ENCODE data around the gene PRPF8. TPM values are rescaled to one million over a fixed set of nuclear protein-coding genes. Genes with fewer than 3 reads are reported as not detected.

PRPF8 gene
- polyA plus RNA-seq, 2 donors = 74.5 to 82.1 TPM

DNA sequence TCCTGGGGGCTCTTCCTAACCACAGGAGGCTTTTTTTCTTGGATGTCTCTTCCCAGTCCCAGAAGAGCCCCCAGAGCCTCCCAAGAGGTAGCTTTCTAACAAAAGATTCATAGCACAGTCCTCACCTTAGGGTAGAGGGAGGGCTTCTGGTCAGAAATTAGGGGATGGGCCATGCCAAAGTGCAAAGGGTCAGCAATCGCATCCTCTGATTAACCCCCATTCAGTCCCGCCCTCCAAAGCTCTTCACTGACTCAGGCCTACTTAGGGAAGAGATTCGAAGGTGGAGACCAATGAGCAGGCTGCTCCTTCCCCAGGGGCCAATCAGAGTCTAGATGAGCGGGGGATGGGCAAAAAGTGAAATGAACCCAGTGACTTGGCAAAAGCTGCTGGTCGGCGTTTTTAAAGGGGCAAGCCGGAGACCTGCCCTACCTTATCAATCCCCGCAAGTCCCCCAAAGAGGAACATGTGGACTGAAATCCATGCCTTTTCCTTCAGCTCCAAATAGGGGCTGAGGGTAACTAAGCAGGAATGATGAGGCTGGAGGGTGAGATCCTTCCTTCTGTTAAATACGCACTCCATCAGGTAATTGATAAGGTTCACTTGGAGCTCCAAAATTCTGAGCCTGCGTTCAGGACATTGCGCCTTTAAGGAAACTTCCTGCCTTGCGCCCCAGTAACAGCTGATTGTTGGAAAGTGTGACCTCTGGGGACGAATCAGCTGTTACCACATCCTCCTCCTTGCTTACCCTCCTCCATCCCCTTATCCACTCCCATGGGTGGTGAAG is 32.4 kb upstream of the PRPF8 start:
- Histone ChIP-seq H3K27ac (ENCODE audit: low read depth in 2 of 2, low read length in 1 of 2) (peak overlapping the region; percentile 96 to 100), H3K36me3 (ENCODE audit: control insufficient read depth in 2 of 2, insufficient read depth in 2 of 2, low read length in 1 of 2) (peaks cover 6 to 10% of the 10 kb centered on the region in 2 donors)
- 1% methylated on average over 13 of the region's 13 CpGs for WGBS, 2 donors

DNA sequence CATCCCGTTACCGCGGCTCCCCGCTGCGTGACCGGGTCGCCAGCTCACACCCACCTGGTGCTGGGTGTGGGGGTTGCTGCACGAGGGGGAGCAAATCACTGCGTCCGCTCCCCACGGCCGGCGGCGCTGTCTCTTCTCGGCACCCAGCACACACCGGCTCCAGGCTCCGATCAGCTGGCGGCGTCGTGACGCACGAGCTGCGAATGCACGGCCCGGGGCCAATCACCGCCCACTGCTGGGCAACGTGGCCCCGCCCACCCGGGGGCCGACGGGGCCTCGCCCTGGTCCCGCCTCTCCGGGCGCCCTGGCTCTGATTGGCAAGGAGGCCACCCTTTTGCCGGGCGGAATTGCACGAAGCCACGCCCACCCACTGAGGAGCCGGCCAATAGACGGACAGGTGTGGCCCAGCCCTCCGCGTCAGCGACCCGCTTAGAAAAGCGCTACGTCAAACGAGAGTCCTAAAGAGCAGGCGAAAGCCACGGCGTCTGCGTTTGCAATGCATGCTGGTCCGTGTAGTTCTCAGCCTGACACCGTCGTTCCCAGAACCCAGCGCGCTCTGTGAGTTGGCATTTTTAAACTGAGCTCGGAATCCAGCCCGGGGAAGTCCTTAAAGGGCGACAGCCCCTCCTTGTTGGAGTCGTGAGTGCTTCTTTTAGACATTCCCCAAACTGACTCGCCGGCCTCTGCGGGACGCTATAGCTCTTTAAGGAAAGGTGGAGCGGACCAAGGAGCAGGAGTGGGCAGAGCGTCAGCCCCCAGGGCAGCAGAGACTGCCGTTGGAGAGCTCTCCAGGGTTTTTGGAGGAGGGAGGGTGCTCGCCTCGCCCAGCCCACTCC is 31.6 kb upstream of the PRPF8 start:
- Histone ChIP-seq H3K4me3 (ENCODE audit: low read depth in 1 of 2, low read length in 2 of 2) (peak overlapping the region; percentile 71 to 84), H3K4me1 (ENCODE audit: control insufficient read depth in 2 of 2, insufficient read depth in 2 of 2, low read length in 1 of 2) (peaks cover 3 to 5% of the 10 kb centered on the region in 2 donors), H3K9me3 (ENCODE audit: control insufficient read depth in 2 of 2, insufficient read depth in 1 of 2, low read depth in 1 of 2, low read length in 1 of 2) (no peaks in the 10 kb centered on the region), H3K27me3 (ENCODE audit: control insufficient read depth in 1 of 2, insufficient read depth in 2 of 2, low read length in 2 of 2) (no peaks in the 10 kb centered on the region), H3K27ac (ENCODE audit: low read depth in 2 of 2, low read length in 1 of 2) (peak overlapping the region; percentile 97 to 100), H3K36me3 (ENCODE audit: control insufficient read depth in 2 of 2, insufficient read depth in 2 of 2, low read length in 1 of 2) (peaks cover 6 to 10% of the 10 kb centered on the region in 2 donors)
- WGBS, 2 donors = 0 to 1% methylated on average over 68 to 70 of the region's 70 CpGs

More for the DNA sequence above, 32.4 kb upstream of the PRPF8 start:
- Histone ChIP-seq H3K4me3 (ENCODE audit: low read depth in 1 of 2, low read length in 2 of 2) (peak overlapping the region; percentile 58 to 65), H3K27me3 (ENCODE audit: control insufficient read depth in 1 of 2, insufficient read depth in 2 of 2, low read length in 2 of 2) (no peaks in the 10 kb centered on the region), H3K4me1 (ENCODE audit: control insufficient read depth in 2 of 2, insufficient read depth in 2 of 2, low read length in 1 of 2) (peaks cover 3 to 5% of the 10 kb centered on the region in 2 donors), H3K9me3 (ENCODE audit: control insufficient read depth in 2 of 2, insufficient read depth in 1 of 2, low read depth in 1 of 2, low read length in 1 of 2) (no peaks in the 10 kb centered on the region)

DNA sequence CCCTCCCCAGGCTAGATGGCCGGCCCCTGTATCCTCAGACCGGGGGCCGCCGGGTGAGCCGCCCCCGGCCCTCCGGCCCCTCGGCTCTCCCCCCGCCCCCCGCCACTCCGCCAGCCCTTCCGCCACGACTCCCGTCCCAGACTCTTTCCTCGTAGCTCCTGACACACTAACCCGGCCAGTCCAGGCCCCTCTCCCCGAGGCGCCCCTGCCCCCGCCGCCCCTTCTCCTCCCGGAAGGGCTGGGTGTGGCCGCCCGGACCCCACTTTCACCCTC is 31.1 kb upstream of the PRPF8 start:
- H3K27me3 ChIP-seq (ENCODE audit: control insufficient read depth in 1 of 2, insufficient read depth in 2 of 2, low read length in 2 of 2) = no peaks in the 10 kb centered on the region
- peak overlapping the region; percentile 71 to 84 for H3K4me3 ChIP-seq (ENCODE audit: low read depth in 1 of 2, low read length in 2 of 2)
- H3K27ac ChIP-seq (ENCODE audit: low read depth in 2 of 2, low read length in 1 of 2) = peak overlapping the region; percentile 94 to 97
- H3K9me3 ChIP-seq (ENCODE audit: control insufficient read depth in 2 of 2, insufficient read depth in 1 of 2, low read depth in 1 of 2, low read length in 1 of 2) = no peaks in the 10 kb centered on the region
- peaks cover 6 to 10% of the 10 kb centered on the region in 2 donors for H3K36me3 ChIP-seq (ENCODE audit: control insufficient read depth in 2 of 2, insufficient read depth in 2 of 2, low read length in 1 of 2)
- peaks cover 3 to 5% of the 10 kb centered on the region in 2 donors for H3K4me1 ChIP-seq (ENCODE audit: control insufficient read depth in 2 of 2, insufficient read depth in 2 of 2, low read length in 1 of 2)
- WGBS, 2 donors = 0 to 1% methylated on average over 17 to 22 of the region's 23 CpGs

DNA sequence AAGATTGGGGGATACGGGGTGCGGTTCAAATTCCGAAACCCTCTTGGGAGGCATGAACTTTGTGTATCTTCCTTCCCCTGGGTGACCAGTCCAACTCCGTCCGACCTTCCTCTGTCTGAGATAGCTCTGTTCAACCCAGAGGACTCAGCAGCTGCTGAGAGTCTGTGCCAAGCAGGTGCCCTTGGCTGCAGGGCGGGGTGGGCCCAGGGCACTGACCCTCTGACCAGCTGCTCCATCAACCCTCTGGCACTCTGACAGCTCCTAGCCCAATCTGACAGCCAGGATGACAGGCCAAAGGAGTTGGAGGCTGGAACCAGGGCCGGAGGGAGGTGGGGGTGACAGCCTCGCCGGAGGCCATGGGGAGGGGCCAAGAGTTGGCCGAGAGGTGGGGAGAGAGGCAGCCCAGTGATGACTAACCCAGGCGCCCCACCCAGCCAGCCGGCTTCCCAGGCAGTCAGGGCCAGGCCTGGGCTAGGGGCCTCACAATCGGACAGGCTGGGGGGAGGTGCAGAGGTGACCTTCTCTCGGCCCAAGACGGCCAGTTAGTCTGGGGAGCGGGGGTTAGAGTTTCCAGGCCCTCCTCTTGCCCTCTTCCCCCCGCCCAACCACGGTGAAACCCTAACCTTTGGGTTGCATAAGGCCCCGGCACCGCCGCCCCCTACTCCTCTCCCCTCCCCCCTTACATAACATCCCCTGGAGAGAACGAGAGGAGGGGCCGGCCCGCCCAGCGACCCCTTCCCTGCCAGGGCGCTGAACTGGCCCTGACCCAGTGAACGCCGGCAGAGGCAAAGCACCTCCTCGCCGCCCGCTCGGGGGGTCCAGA is 30.5 kb upstream of the PRPF8 start:
- Histone ChIP-seq H3K27me3 (ENCODE audit: control insufficient read depth in 1 of 2, insufficient read depth in 2 of 2, low read length in 2 of 2) (no peaks in the 10 kb centered on the region), H3K4me1 (ENCODE audit: control insufficient read depth in 2 of 2, insufficient read depth in 2 of 2, low read length in 1 of 2) (peaks cover 3 to 7% of the 10 kb centered on the region in 2 donors), H3K9me3 (ENCODE audit: control insufficient read depth in 2 of 2, insufficient read depth in 1 of 2, low read depth in 1 of 2, low read length in 1 of 2) (no peaks in the 10 kb centered on the region), H3K27ac (ENCODE audit: low read depth in 2 of 2, low read length in 1 of 2) (peak overlapping the region; percentile 94 to 97), H3K4me3 (ENCODE audit: low read depth in 1 of 2, low read length in 2 of 2) (peak overlapping the region; percentile 71 to 84), H3K36me3 (ENCODE audit: control insufficient read depth in 2 of 2, insufficient read depth in 2 of 2, low read length in 1 of 2) (peaks cover 6 to 10% of the 10 kb centered on the region in 2 donors)
- 2 to 3% methylated on average over 27 to 32 of the region's 32 CpGs for WGBS, 2 donors

DNA sequence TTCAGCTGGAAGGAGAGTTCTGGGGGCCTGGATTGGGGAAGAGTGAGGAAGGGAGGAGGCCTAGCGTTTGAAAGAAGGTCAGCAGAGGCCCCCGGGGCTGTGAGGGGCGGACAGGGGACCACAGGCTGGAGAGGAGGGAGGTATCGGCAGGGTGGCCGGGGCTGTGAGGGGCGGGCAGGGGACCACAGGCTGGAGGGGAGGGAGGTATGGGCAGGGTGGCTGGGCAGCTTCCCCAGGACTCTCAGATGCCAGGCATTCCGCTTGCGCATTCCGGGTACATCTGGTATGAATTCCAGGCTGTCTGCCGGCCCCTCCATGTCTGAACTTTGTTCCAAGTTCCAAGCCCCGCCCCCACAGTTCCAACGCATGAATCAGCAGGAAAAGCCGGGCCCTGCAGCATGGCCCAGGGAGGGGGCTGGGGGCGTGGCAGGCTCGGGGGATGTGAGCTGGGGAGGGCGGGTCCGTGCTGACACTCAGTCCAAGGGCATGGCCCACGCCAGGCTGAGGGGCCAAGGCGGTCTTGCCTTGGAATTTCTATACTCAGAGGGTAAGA is 29.8 kb upstream of the PRPF8 start:
- H3K9me3 ChIP-seq (ENCODE audit: control insufficient read depth in 2 of 2, insufficient read depth in 1 of 2, low read depth in 1 of 2, low read length in 1 of 2) = no peaks in the 10 kb centered on the region
- peaks cover 6 to 10% of the 10 kb centered on the region in 2 donors for H3K36me3 ChIP-seq (ENCODE audit: control insufficient read depth in 2 of 2, insufficient read depth in 2 of 2, low read length in 1 of 2)
- no peaks in the 10 kb centered on the region for H3K27me3 ChIP-seq (ENCODE audit: control insufficient read depth in 1 of 2, insufficient read depth in 2 of 2, low read length in 2 of 2)
- WGBS, 2 donors = 7 to 12% methylated on average over 18 to 19 of the region's 19 CpGs
- H3K27ac ChIP-seq (ENCODE audit: low read depth in 2 of 2, low read length in 1 of 2) = peak overlapping the region; percentile 94 to 97
- peak overlapping the region; percentile 71 to 84 for H3K4me3 ChIP-seq (ENCODE audit: low read depth in 1 of 2, low read length in 2 of 2)
- peaks cover 3 to 7% of the 10 kb centered on the region in 2 donors for H3K4me1 ChIP-seq (ENCODE audit: control insufficient read depth in 2 of 2, insufficient read depth in 2 of 2, low read length in 1 of 2)

DNA sequence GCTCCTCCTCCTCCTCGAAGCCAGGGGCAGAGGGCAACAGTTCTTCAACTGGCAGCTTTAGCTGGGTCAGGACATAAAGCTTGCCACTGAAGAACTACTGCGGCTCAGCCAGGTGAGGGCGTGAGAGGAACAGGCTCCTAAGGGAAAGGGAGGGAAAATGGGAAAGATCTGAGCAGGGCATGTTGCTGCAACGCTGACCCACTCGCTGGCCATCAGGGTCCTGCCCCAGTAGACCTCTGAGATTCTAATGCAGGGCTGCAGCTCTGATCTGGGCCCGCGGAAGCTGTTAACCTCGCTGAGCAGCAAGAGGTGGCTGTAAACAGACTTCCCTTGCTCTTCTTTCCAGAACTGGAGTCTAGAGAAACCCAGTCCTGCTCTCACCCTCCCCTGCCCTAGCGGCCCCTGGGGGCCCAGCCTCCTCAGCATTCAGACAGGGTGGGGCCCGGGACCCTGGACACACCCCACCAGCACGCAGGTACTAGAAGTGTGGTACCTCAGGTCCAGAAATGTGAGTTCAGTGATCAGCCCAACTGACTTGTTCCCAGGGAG is 29.3 kb upstream of the PRPF8 start:
- peak overlapping the region; percentile 71 to 84 for H3K4me3 ChIP-seq (ENCODE audit: low read depth in 1 of 2, low read length in 2 of 2)
- H3K36me3 ChIP-seq (ENCODE audit: control insufficient read depth in 2 of 2, insufficient read depth in 2 of 2, low read length in 1 of 2) = peaks cover 6 to 10% of the 10 kb centered on the region in 2 donors
- H3K9me3 ChIP-seq (ENCODE audit: control insufficient read depth in 2 of 2, insufficient read depth in 1 of 2, low read depth in 1 of 2, low read length in 1 of 2) = no peaks in the 10 kb centered on the region
- H3K27ac ChIP-seq (ENCODE audit: low read depth in 2 of 2, low read length in 1 of 2) = peak overlapping the region; percentile 94 to 95
- H3K4me1 ChIP-seq (ENCODE audit: control insufficient read depth in 2 of 2, insufficient read depth in 2 of 2, low read length in 1 of 2) = peaks cover 3 to 9% of the 10 kb centered on the region in 2 donors
- WGBS, 2 donors = 12 to 14% methylated on average over 11 of the region's 11 CpGs
- no peaks in the 10 kb centered on the region for H3K27me3 ChIP-seq (ENCODE audit: control insufficient read depth in 1 of 2, insufficient read depth in 2 of 2, low read length in 2 of 2)

DNA sequence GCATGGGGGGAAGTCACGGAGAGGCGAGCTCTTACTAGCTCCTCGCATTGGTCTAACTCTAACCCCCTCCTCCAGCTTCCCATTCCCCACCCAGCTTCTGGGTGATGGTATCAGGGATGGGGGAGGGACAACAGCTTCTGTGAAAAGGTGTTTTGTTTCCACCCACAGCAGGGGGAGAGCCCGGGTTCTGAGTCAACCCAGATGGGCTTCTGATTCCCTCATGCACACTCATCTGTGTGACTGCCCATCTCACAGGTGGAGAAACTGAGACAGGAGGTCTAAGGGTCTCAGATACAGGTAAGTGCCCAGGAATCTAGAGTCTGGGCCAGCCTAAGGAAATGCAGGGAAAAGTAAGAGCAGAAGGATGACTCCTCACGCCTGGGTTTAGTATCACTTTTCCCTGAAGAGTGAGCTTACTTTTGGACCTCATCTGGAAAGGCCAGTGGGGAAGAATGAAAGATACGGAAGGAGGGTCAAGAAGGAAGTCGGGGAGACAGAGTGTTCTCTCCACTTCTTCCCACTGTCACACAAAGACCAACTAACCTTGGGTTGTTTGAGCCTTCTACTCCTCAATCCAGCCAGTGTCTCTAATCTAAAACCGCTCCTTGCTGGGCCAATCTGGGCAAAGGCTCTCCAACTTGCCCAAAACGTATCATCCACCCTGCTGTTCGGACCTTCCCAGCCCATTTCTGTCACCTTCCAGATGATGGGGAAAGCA is 28.7 kb upstream of the PRPF8 start:
- Histone ChIP-seq H3K4me1 (ENCODE audit: control insufficient read depth in 2 of 2, insufficient read depth in 2 of 2, low read length in 1 of 2) (peaks cover 3 to 9% of the 10 kb centered on the region in 2 donors), H3K4me3 (ENCODE audit: low read depth in 1 of 2, low read length in 2 of 2) (peak overlapping the region in 1 of 2 donors; percentile 84), H3K9me3 (ENCODE audit: control insufficient read depth in 2 of 2, insufficient read depth in 1 of 2, low read depth in 1 of 2, low read length in 1 of 2) (no peaks in the 10 kb centered on the region), H3K36me3 (ENCODE audit: control insufficient read depth in 2 of 2, insufficient read depth in 2 of 2, low read length in 1 of 2) (peaks cover 6 to 10% of the 10 kb centered on the region in 2 donors), H3K27me3 (ENCODE audit: control insufficient read depth in 1 of 2, insufficient read depth in 2 of 2, low read length in 2 of 2) (no peaks in the 10 kb centered on the region), H3K27ac (ENCODE audit: low read depth in 2 of 2, low read length in 1 of 2) (peak overlapping the region; percentile 94 to 95)
- whole genome bisulfite sequencing, 2 donors = 73 to 75% methylated on average over 10 of the region's 10 CpGs

DNA sequence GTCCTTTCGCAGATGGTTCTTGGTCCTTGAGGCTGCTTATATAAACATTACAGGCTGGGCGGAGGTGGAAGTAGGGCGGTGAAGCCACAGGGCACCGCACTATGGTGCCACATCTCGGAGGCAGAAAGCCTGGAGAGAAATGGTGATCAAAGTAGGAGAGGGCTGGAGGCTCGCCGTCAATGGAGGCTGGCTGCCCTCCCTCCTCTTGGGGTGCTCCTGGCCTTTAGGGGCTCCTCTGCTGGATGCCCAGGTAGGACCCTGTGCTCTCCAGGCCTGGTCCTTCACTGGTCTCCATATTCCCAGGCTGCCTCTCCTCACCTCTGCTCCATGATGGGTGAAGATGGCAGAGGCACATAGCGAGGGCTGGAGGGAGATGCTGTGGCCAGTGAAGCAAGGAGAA is 27.6 kb upstream of the PRPF8 start:
- Histone ChIP-seq H3K4me1 (ENCODE audit: control insufficient read depth in 2 of 2, insufficient read depth in 2 of 2, low read length in 1 of 2) (peaks cover 3 to 9% of the 10 kb centered on the region in 2 donors), H3K9me3 (ENCODE audit: control insufficient read depth in 2 of 2, insufficient read depth in 1 of 2, low read depth in 1 of 2, low read length in 1 of 2) (no peaks in the 10 kb centered on the region)
- 83 to 93% methylated on average over 8 of the region's 8 CpGs for WGBS, 2 donors

More for the DNA sequence above, 27.6 kb upstream of the PRPF8 start:
- Histone ChIP-seq H3K27me3 (ENCODE audit: control insufficient read depth in 1 of 2, insufficient read depth in 2 of 2, low read length in 2 of 2) (no peaks in the 10 kb centered on the region), H3K36me3 (ENCODE audit: control insufficient read depth in 2 of 2, insufficient read depth in 2 of 2, low read length in 1 of 2) (peaks cover 6 to 10% of the 10 kb centered on the region in 2 donors), H3K27ac (ENCODE audit: low read depth in 2 of 2, low read length in 1 of 2) (no peak overlapping the region), H3K4me3 (ENCODE audit: low read depth in 1 of 2, low read length in 2 of 2) (no peak overlapping the region)

Measured in esophagus (tissue), 2 donors.